ENCODE results near the gene CAMTA1. TPM values are rescaled to one million over a fixed set of nuclear protein-coding genes. Genes with fewer than 3 reads are reported as not detected.

The CAMTA1 gene
- total RNA-seq, 1 experiment from 2014 or later: 82.2 TPM

DNA sequence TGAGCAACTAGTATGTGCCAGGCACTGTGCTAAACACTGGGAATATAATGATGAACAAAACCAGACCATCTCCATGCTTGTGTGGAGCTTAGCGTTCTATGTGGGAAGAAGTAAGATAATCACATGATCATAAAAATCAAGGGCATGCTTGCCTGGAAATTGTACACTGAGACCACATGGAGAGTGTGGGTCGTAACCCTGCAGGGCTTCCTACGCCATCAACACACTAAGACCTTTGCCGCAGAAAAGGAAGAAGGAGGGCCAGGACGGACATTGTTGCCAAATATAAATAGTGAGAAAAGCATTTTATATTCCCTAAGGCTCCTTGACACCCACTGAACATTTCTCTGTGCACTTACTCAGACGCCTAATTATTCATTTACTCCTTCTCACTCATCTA is 597.7 kb downstream of the CAMTA1 start:
- ATAC-seq (no peak), DNase-seq (ENCODE audit: low read depth, low spot score) (no peak)
- BruUV-seq (replicated peaks): no TSS peak
- H3K4me3 ChIP-seq (ENCODE audit: low read depth in 2 of 2, low read length in 2 of 2): no peak overlapping the region
- intact Hi-C loops (cut with micrococcal nuclease; ENCODE audit: unreplicated experiment) (no loop called here), in situ Hi-C loops (cut with HindIII; ENCODE audit: low pct_unique_long_range_greater_than_20kb, low sequenced_read_pairs) (no loop called here)
- H3K36me3 ChIP-seq (ENCODE audit: control insufficient read depth, insufficient read depth, low read length): no peaks in the 10 kb centered on the region
- CTCF ChIA-PET: no interaction called here
- no peaks in the 10 kb centered on the region for H3K27me3 ChIP-seq (ENCODE audit: control insufficient read depth, insufficient read depth, low read length)
- no peak overlapping the region for H3K27ac ChIP-seq (ENCODE audit: low read length)
- TF ChIP-seq POLR2AphosphoS5 (IDR thresholded peaks at IDR 0.05; ENCODE audit: low read depth, low read length) (no peak), TCF7L2 (IDR thresholded peaks at IDR 0.05; ENCODE audit: low read depth, low read length) (no peak), SIN3A (IDR thresholded peaks at IDR 0.05; ENCODE audit: borderline replicate concordance, insufficient read depth, low read depth, low read length) (no peak)
- TF ChIP-seq, protein P1, sequence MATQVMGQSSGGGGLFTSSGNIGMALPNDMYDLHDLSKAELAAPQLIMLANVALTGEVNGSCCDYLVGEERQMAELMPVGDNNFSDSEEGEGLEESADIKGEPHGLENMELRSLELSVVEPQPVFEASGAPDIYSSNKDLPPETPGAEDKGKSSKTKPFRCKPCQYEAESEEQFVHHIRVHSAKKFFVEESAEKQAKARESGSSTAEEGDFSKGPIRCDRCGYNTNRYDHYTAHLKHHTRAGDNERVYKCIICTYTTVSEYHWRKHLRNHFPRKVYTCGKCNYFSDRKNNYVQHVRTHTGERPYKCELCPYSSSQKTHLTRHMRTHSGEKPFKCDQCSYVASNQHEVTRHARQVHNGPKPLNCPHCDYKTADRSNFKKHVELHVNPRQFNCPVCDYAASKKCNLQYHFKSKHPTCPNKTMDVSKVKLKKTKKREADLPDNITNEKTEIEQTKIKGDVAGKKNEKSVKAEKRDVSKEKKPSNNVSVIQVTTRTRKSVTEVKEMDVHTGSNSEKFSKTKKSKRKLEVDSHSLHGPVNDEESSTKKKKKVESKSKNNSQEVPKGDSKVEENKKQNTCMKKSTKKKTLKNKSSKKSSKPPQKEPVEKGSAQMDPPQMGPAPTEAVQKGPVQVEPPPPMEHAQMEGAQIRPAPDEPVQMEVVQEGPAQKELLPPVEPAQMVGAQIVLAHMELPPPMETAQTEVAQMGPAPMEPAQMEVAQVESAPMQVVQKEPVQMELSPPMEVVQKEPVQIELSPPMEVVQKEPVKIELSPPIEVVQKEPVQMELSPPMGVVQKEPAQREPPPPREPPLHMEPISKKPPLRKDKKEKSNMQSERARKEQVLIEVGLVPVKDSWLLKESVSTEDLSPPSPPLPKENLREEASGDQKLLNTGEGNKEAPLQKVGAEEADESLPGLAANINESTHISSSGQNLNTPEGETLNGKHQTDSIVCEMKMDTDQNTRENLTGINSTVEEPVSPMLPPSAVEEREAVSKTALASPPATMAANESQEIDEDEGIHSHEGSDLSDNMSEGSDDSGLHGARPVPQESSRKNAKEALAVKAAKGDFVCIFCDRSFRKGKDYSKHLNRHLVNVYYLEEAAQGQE (IDR thresholded peaks at IDR 0.05; ENCODE audit: insufficient read depth in 1 of 2, low read depth in 2 of 2, low read length in 1 of 2): no peak
- TF ChIP-seq, protein P2, sequence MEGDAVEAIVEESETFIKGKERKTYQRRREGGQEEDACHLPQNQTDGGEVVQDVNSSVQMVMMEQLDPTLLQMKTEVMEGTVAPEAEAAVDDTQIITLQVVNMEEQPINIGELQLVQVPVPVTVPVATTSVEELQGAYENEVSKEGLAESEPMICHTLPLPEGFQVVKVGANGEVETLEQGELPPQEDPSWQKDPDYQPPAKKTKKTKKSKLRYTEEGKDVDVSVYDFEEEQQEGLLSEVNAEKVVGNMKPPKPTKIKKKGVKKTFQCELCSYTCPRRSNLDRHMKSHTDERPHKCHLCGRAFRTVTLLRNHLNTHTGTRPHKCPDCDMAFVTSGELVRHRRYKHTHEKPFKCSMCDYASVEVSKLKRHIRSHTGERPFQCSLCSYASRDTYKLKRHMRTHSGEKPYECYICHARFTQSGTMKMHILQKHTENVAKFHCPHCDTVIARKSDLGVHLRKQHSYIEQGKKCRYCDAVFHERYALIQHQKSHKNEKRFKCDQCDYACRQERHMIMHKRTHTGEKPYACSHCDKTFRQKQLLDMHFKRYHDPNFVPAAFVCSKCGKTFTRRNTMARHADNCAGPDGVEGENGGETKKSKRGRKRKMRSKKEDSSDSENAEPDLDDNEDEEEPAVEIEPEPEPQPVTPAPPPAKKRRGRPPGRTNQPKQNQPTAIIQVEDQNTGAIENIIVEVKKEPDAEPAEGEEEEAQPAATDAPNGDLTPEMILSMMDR (IDR thresholded peaks at IDR 0.05): no peak
- POLR2A ChIA-PET: no interaction called here
- H3K9me3 ChIP-seq (ENCODE audit: control insufficient read depth, insufficient read depth, low read depth, low read length): no peaks in the 10 kb centered on the region
- H3K4me1 ChIP-seq (ENCODE audit: control insufficient read depth, insufficient read depth, low read length): peaks cover 8% of the 10 kb centered on the region

DNA sequence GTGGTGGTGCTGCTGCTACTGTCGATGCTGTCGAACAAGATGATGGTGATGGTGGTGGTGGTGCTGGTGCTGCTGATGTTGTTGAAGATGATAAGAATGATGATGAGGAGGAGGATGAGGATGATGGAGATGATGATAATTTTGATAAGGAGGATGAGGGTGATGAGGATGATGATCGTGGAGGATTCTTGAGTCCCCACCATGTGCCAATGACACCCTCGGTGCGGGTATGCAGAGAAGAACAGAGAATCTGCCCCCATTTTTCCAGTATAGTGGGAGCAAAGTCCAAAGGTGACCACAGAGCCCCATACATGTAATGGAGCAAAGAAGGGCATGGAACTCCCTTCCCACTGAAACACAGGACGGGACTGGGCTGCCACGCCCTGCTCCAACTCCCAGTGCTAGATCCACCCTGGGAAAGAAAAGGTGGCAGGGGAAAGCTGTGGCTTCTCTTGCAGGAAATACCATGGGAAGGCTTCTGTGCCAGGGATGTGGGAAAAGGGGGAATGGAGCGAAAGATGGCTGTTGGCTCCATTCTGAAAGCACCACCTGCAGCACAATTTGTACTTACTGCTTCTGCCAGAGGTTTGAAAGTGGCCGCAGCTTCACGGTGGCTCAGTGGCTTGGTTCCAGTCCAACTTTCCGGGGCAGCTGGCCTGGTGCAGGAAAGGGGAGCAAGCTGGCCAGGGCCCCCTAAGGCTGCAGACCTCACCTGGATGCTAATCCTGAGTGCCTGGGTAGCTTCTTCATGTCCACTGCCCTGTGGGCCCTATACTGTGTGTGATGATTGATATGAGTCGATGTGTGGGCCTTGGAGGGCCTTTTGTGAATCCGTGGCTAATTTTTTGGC is 598.6 kb downstream of the CAMTA1 start:
- ChIA-PET CTCF (no interaction called here), POLR2A (no interaction called here)
- TF ChIP-seq, protein P2 (IDR thresholded peaks at IDR 0.05): no peak
- TF ChIP-seq SIN3A (IDR thresholded peaks at IDR 0.05; ENCODE audit: borderline replicate concordance, insufficient read depth, low read depth, low read length) (no peak), TCF7L2 (IDR thresholded peaks at IDR 0.05; ENCODE audit: low read depth, low read length) (no peak), POLR2AphosphoS5 (IDR thresholded peaks at IDR 0.05; ENCODE audit: low read depth, low read length) (no peak)
- TF ChIP-seq, protein P1 (IDR thresholded peaks at IDR 0.05; ENCODE audit: insufficient read depth in 1 of 2, low read depth in 2 of 2, low read length in 1 of 2): no peak
- no TSS peak for BruUV-seq (replicated peaks)
- Histone ChIP-seq H3K27ac (ENCODE audit: low read length) (no peak overlapping the region), H3K4me3 (ENCODE audit: low read depth in 2 of 2, low read length in 2 of 2) (no peak overlapping the region), H3K36me3 (ENCODE audit: control insufficient read depth, insufficient read depth, low read length) (no peaks in the 10 kb centered on the region), H3K4me1 (ENCODE audit: control insufficient read depth, insufficient read depth, low read length) (peaks cover 8% of the 10 kb centered on the region), H3K9me3 (ENCODE audit: control insufficient read depth, insufficient read depth, low read depth, low read length) (no peaks in the 10 kb centered on the region), H3K27me3 (ENCODE audit: control insufficient read depth, insufficient read depth, low read length) (no peaks in the 10 kb centered on the region)
- intact Hi-C loops (cut with micrococcal nuclease; ENCODE audit: unreplicated experiment): no loop called here
- in situ Hi-C loops (cut with HindIII; ENCODE audit: low pct_unique_long_range_greater_than_20kb, low sequenced_read_pairs): no loop called here
- ATAC-seq (no peak), DNase-seq (ENCODE audit: low read depth, low spot score) (no peak)
